ENCODE data around the gene ATP1B3. TPM values are rescaled to one million over a fixed set of nuclear protein-coding genes. Genes with fewer than 3 reads are reported as not detected.

ATP1B3 gene
- total RNA-seq, 1 donor from 2014 or later = 231 TPM

DNA sequence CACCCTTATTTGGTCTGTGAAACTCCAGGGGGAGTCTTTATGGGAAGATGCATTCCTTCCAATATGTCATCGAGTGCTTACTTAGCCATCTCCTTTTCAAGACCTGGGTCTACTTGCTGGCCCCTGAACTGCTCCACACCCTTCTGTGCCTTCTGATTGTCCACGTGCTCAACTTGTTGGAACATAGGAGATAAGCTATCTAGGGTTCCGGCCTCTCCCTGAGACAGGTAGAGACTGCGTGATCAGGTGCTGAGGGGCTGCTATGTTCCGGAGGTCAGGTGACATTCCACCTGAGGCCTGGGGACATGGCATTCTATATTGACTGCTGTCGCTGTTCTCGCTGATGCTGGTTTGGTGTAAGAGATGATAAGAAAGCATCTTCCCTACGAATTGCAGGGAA is 65.6 kb downstream of the ATP1B3 start:
- intact Hi-C loops (cut with micrococcal nuclease) = no loop called here
- Mint-ChIP-seq H3K4me3 (no peak overlapping the region), H3K27ac (no peak overlapping the region), H3K9me3 (no peaks in the 10 kb centered on the region), H3K4me1 (ENCODE audit: low read depth) (peaks cover 9% of the 10 kb centered on the region), H3K27me3 (ENCODE audit: insufficient read depth) (no peaks in the 10 kb centered on the region), H3K36me3 (ENCODE audit: low read depth) (no peaks in the 10 kb centered on the region)
- no peak for DNase-seq (ENCODE audit: low spot score)

GRCh38 chr3:141945726-141946485 is 69.5 kb downstream of the ATP1B3 start:
- no peak overlapping the region for H3K27ac Mint-ChIP-seq
- no peaks in the 10 kb centered on the region for H3K27me3 Mint-ChIP-seq (ENCODE audit: insufficient read depth)
- no peak overlapping the region for H3K4me3 Mint-ChIP-seq
- H3K4me1 Mint-ChIP-seq (ENCODE audit: low read depth) = no peaks in the 10 kb centered on the region
- no peaks in the 10 kb centered on the region for H3K9me3 Mint-ChIP-seq
- H3K36me3 Mint-ChIP-seq (ENCODE audit: low read depth) = no peaks in the 10 kb centered on the region
- intact Hi-C loops (cut with micrococcal nuclease) = no loop called here
- DNase-seq (ENCODE audit: low spot score) = no peak

DNA sequence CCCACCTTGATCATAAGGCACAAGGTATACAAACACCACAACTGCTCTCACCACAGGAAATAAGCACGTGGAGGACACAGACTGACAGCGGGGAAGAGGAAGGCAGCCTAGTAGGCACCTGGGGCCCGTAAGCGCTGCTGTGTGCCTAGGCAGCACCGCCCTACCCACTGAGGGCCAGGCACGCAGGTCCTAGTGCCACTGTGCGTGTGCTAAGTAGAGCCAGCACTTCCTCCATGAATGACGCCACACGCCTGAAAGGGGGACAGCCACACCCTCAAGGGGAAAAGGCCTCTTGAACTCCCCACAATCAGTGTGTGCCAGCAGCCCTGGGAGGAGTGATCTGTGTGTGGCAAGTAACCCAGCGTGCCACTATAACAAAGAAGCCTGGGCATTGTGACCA is 73.0 kb downstream of the ATP1B3 start:
- H3K4me3 Mint-ChIP-seq = no peak overlapping the region
- no peaks in the 10 kb centered on the region for H3K9me3 Mint-ChIP-seq
- H3K27me3 Mint-ChIP-seq (ENCODE audit: insufficient read depth) = no peaks in the 10 kb centered on the region
- intact Hi-C loops (cut with micrococcal nuclease) = no loop called here
- H3K36me3 Mint-ChIP-seq (ENCODE audit: low read depth) = no peaks in the 10 kb centered on the region
- H3K27ac Mint-ChIP-seq = no peak overlapping the region
- H3K4me1 Mint-ChIP-seq (ENCODE audit: low read depth) = no peaks in the 10 kb centered on the region
- no peak for DNase-seq (ENCODE audit: low spot score)

DNA sequence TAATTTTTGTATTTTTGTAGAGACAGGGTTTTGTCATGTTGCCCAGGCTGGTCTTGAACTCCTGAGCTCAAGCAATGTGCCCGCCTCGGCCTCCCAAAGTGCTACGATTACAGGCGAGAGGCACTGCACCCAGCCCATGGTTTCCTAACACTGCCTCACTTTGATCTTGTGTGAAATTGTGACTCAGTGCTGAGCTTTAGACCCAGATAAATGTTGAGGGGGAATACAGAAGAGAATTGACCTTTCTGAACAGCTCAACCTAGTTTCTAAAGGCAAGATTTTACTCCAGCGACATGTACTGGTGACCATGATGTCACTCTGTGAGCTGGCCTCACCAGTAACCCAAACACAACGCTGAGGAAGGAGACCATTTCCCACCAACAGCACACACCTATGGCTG is 73.5 kb downstream of the ATP1B3 start:
- no peaks in the 10 kb centered on the region for H3K36me3 Mint-ChIP-seq (ENCODE audit: low read depth)
- H3K4me1 Mint-ChIP-seq (ENCODE audit: low read depth) = no peaks in the 10 kb centered on the region
- no peaks in the 10 kb centered on the region for H3K9me3 Mint-ChIP-seq
- no peaks in the 10 kb centered on the region for H3K27me3 Mint-ChIP-seq (ENCODE audit: insufficient read depth)
- intact Hi-C loops (cut with micrococcal nuclease) = no loop called here
- H3K27ac Mint-ChIP-seq = no peak overlapping the region
- H3K4me3 Mint-ChIP-seq = no peak overlapping the region
- DNase-seq (ENCODE audit: low spot score) = no peak

DNA sequence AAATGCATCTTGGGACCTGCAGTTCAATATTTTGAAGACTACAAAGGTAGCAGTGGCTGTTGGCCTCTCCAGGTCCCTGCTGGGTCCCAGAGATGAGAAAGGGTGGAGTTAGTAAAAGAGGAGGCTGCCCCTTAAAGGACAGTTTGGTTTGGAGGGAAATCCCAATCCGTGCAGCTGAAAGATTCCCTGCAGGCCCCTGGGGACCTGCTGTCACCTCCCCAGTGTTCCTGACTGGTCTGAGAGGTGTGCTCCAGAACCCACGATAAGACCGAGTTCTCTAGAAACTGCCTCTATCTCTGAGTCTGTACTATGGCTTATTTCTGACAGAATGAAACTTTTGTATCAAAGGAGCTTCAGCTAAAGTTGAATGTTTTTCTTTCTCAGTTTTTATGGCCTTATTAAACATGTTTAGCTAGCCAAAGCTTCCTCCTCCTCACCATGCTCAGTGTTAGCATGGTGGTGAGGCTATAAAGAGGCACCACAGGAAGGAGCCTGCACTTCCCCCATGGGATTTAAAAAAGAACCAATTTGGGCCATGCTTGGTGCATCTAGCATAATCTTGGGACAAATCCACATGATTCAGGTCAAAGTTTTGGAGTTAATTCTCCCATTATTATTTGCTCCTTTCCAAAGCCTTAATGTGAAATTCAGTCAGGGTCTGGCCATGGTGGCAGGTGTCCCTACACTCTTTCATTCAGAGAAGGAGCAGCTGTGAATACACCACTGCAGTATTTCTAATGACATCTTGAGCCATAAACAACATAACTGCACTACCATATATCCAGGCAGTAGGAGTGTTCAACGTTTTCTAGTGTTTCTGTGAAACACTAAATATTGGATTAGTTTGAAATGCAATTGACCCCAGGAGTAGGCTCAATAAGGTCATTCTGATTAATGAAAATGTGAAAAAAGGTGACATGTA is 74.4 kb downstream of the ATP1B3 start:
- Mint-ChIP-seq H3K4me1 (ENCODE audit: low read depth) (no peaks in the 10 kb centered on the region), H3K36me3 (ENCODE audit: low read depth) (no peaks in the 10 kb centered on the region), H3K4me3 (no peak overlapping the region), H3K27ac (no peak overlapping the region), H3K9me3 (no peaks in the 10 kb centered on the region), H3K27me3 (ENCODE audit: insufficient read depth) (no peaks in the 10 kb centered on the region)
- DNase-seq (ENCODE audit: low spot score) = no peak
- intact Hi-C loops (cut with micrococcal nuclease) = no loop called here

- Mint-ChIP-seq H3K4me1 (ENCODE audit: low read depth) (no peaks in the 10 kb centered on the region), H3K27me3 (ENCODE audit: insufficient read depth) (no peaks in the 10 kb centered on the region), H3K27ac (no peak overlapping the region), H3K36me3 (ENCODE audit: low read depth) (no peaks in the 10 kb centered on the region), H3K4me3 (no peak overlapping the region), H3K9me3 (no peaks in the 10 kb centered on the region)
- intact Hi-C loops (cut with micrococcal nuclease) = no loop called here
- no peak for DNase-seq (ENCODE audit: low spot score)
These were observed 76.2 kb downstream of the ATP1B3 start for GRCh38 chr3:141952611-141953010.

DNA sequence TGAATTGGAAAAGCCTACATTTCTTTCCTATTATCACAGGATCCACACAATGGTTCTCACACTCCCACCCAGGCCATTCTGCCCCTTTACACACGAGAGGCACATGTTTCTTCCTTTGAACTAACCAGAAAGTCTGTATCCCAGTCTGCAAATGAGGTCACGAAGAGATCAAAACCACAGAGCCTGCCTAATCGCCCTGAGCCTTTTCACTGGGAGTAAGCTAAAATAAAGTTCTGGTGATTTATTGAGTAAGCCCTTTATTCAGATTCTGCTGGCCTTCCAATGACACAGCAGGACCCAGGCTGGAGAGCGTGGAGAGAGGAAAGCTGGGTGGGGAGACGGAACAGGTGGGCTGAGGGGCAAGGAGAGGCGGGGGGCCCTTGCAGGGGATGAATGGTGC is 78.7 kb downstream of the ATP1B3 start:
- no peaks in the 10 kb centered on the region for H3K9me3 Mint-ChIP-seq
- DNase-seq (ENCODE audit: low spot score) = no peak
- peaks cover 1% of the 10 kb centered on the region for H3K36me3 Mint-ChIP-seq (ENCODE audit: low read depth)
- intact Hi-C loops (cut with micrococcal nuclease) = no loop called here
- H3K27ac Mint-ChIP-seq = no peak overlapping the region
- H3K4me3 Mint-ChIP-seq = no peak overlapping the region
- H3K27me3 Mint-ChIP-seq (ENCODE audit: insufficient read depth) = no peaks in the 10 kb centered on the region
- H3K4me1 Mint-ChIP-seq (ENCODE audit: low read depth) = no peaks in the 10 kb centered on the region

GRCh38 chr3:141959589-141960554 is 83.4 kb downstream of the ATP1B3 start:
- Mint-ChIP-seq H3K36me3 (ENCODE audit: low read depth) (peaks cover 1% of the 10 kb centered on the region), H3K27me3 (ENCODE audit: insufficient read depth) (no peaks in the 10 kb centered on the region), H3K4me1 (ENCODE audit: low read depth) (no peaks in the 10 kb centered on the region), H3K9me3 (no peaks in the 10 kb centered on the region), H3K27ac (no peak overlapping the region), H3K4me3 (no peak overlapping the region)
- intact Hi-C loops (cut with micrococcal nuclease) = no loop called here
- no peak for DNase-seq (ENCODE audit: low spot score)

- peaks cover 1% of the 10 kb centered on the region for H3K36me3 Mint-ChIP-seq (ENCODE audit: low read depth)
- H3K27ac Mint-ChIP-seq = no peak overlapping the region
- DNase-seq (ENCODE audit: low spot score) = no peak
- H3K9me3 Mint-ChIP-seq = no peaks in the 10 kb centered on the region
- no peaks in the 10 kb centered on the region for H3K4me1 Mint-ChIP-seq (ENCODE audit: low read depth)
- H3K27me3 Mint-ChIP-seq (ENCODE audit: insufficient read depth) = no peaks in the 10 kb centered on the region
- intact Hi-C loops (cut with micrococcal nuclease) = no loop called here
- no peak overlapping the region for H3K4me3 Mint-ChIP-seq
These were observed 84.3 kb downstream of the ATP1B3 start for GRCh38 chr3:141960731-141961130.

DNA sequence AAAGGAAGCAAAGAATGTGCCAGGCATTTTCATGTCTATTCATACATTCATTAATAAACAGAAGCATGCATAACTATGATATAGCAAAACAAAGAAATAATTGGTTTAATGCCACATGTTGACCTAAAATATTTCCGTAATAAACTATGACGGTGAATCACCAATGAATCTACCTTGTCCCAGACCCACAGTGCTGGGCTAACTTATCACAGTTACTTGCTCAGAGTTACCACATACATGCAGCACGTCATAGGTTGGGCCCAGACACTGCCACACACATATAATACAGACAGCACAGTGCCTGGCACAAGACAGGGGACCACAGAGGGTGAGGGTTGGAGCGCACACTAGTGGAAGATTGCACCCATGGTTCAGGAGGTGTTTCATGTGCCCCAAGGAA is 86.9 kb downstream of the ATP1B3 start:
- Mint-ChIP-seq H3K36me3 (ENCODE audit: low read depth) (peaks cover 1% of the 10 kb centered on the region), H3K9me3 (no peaks in the 10 kb centered on the region), H3K4me3 (no peak overlapping the region), H3K4me1 (ENCODE audit: low read depth) (no peaks in the 10 kb centered on the region), H3K27ac (no peak overlapping the region), H3K27me3 (ENCODE audit: insufficient read depth) (no peaks in the 10 kb centered on the region)
- intact Hi-C loops (cut with micrococcal nuclease) = loop anchor here (2.0 kb wide), 1 partner anchor 164 kb away; no protein-coding TSS in a partner anchor
- DNase-seq (ENCODE audit: low spot score) = no peak

- DNase-seq (ENCODE audit: low spot score) = no peak
- Mint-ChIP-seq H3K4me1 (ENCODE audit: low read depth) (no peaks in the 10 kb centered on the region), H3K27me3 (ENCODE audit: insufficient read depth) (no peaks in the 10 kb centered on the region), H3K9me3 (no peaks in the 10 kb centered on the region), H3K36me3 (ENCODE audit: low read depth) (peaks cover 2% of the 10 kb centered on the region), H3K4me3 (no peak overlapping the region), H3K27ac (no peak overlapping the region)
- intact Hi-C loops (cut with micrococcal nuclease) = no loop called here
These were observed 89.0 kb downstream of the ATP1B3 start for GRCh38 chr3:141965471-141965870.

DNA sequence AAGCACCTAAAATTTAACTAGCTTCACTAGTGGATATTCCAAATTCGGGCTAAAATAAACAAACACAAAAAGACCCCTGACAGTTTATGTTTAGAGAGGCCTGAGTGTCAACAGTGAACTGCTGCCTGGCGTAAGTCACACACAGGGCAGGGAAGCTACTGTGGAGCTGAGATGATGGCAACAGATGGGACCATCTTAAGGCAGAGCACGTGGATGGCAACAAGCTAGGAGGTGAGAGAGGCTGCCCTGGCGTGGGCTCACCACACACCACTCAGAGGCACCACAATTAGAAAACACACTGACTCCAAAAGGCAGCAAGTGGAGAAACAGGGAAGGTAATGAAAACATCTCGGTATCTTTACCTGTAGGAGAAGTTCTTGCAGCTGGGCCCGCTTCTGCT is 93.3 kb downstream of the ATP1B3 start:
- no peaks in the 10 kb centered on the region for H3K9me3 Mint-ChIP-seq
- no peaks in the 10 kb centered on the region for H3K27me3 Mint-ChIP-seq (ENCODE audit: insufficient read depth)
- intact Hi-C loops (cut with micrococcal nuclease) = no loop called here
- H3K4me1 Mint-ChIP-seq (ENCODE audit: low read depth) = no peaks in the 10 kb centered on the region
- DNase-seq (ENCODE audit: low spot score) = no peak
- H3K27ac Mint-ChIP-seq = no peak overlapping the region
- H3K36me3 Mint-ChIP-seq (ENCODE audit: low read depth) = peaks cover 3% of the 10 kb centered on the region
- H3K4me3 Mint-ChIP-seq = no peak overlapping the region

Measured in activated T-helper 1 cell treated with anti-CD3 and anti-CD28 coated beads, Interleukin-12 subunit alpha, Interleukin-12 subunit beta, Interleukin-2, Interleukin-4 antibody, amounts not matched to agents 30 ng/mL and 10 ng/mL and 1 ng/mL, durations not matched to agents 14 hours and 24 hours and 36 hours (primary cell).